ENCODE measurements around the gene SREK1. TPM values are rescaled to one million over a fixed set of nuclear protein-coding genes. Genes with fewer than 3 reads are reported as not detected.
"Not testable (repeated sequence)": the region's sequence is repeated elsewhere in the genome, so short reads cannot be mapped to it uniquely, and the experiment has no call there.

The SREK1 gene
- total and polyA plus RNA-seq, 7 donors: 13.4 to 29.8 (median 25.1) TPM

DNA sequence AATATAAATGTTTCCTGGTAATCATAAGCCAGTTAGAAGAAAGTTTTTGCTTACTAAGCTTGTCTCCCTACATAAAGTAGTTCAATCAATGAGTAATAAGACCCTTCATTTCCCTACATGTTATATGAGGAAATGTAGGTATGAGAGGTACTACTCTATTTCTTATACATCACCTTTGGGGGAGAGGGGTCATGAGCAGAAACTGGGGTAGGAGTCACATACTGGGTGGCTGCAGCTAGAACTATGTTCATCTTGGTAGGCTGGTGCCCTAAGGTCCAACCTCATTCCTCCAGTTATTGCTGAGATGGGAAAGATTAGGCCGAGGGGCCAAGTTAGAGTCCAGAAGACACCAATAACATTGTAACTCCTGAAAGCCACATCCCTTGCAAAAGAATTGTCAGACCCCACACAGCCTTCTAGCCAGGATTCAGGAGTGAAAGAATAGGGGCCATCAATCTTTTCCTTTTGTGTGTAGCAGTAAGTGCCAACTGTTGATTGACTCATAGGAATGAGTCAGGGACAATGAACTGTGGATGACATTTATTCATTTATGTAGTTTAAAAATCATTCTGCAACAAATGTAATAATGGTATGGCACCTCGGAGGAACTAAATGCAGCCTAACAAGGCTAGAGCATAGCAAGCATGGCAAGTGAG, 21.6 kb upstream of the SREK1 start:
- H3K4me3 ChIP-seq: no peak overlapping the region
- no peak overlapping the region for H3K27ac ChIP-seq
- peaks cover 0 to 3% (median 0%) of the 10 kb centered on the region in 3 donors for H3K27me3 ChIP-seq (ENCODE audit: insufficient read depth in 3 of 3, low read length in 2 of 3)
- no peaks in the 10 kb centered on the region for H3K4me1 ChIP-seq
- ATAC-seq (no peak), DNase-seq (no peak)
- TF ChIP-seq, protein P1, sequence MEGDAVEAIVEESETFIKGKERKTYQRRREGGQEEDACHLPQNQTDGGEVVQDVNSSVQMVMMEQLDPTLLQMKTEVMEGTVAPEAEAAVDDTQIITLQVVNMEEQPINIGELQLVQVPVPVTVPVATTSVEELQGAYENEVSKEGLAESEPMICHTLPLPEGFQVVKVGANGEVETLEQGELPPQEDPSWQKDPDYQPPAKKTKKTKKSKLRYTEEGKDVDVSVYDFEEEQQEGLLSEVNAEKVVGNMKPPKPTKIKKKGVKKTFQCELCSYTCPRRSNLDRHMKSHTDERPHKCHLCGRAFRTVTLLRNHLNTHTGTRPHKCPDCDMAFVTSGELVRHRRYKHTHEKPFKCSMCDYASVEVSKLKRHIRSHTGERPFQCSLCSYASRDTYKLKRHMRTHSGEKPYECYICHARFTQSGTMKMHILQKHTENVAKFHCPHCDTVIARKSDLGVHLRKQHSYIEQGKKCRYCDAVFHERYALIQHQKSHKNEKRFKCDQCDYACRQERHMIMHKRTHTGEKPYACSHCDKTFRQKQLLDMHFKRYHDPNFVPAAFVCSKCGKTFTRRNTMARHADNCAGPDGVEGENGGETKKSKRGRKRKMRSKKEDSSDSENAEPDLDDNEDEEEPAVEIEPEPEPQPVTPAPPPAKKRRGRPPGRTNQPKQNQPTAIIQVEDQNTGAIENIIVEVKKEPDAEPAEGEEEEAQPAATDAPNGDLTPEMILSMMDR (IDR thresholded peaks at IDR 0.05): no peak
- intact Hi-C loops (cut with DNase I): no loop called here
- WGBS, 3 donors: 91 to 94% (median 91%) methylated on average over 2 of the region's 2 CpGs
- no peaks in the 10 kb centered on the region for H3K9me3 ChIP-seq
- no peaks in the 10 kb centered on the region for H3K36me3 ChIP-seq (ENCODE audit: insufficient read depth in 1 of 2, low read depth in 1 of 2)

DNA sequence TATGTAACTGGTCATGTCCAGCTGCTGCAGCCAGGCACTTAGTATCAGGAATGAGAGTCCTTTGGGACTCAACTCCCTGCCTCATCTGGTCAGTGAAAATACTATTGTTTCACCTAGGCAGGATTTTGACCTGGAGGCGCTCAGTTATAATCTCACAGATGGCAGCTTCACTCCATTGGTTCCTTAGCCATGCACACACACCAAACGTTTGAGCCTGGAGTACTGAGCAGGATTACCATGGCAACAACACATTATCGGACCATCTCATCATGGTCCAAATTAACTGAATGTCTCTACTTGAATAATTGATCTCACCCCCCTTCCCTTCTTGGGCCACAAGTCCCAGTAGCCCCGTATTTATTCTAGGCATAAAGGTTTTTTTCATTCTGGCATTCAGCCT, 15.0 kb upstream of the SREK1 start:
- H3K4me1 ChIP-seq: peaks cover 1% of the 10 kb centered on the region
- no peaks in the 10 kb centered on the region for H3K36me3 ChIP-seq (ENCODE audit: insufficient read depth in 1 of 2, low read depth in 1 of 2)
- TF ChIP-seq, protein P1 (IDR thresholded peaks at IDR 0.05): no peak
- no peak for ATAC-seq
- intact Hi-C loops (cut with DNase I): no loop called here
- H3K27ac ChIP-seq: no peak overlapping the region
- no peak overlapping the region for H3K4me3 ChIP-seq
- H3K27me3 ChIP-seq (ENCODE audit: insufficient read depth in 3 of 3, low read length in 2 of 3): no peaks in the 10 kb centered on the region
- 77 to 78% (median 78%) methylated on average over 4 of the region's 4 CpGs for WGBS, 3 donors
- no peaks in the 10 kb centered on the region for H3K9me3 ChIP-seq
- DNase-seq: no peak

DNA sequence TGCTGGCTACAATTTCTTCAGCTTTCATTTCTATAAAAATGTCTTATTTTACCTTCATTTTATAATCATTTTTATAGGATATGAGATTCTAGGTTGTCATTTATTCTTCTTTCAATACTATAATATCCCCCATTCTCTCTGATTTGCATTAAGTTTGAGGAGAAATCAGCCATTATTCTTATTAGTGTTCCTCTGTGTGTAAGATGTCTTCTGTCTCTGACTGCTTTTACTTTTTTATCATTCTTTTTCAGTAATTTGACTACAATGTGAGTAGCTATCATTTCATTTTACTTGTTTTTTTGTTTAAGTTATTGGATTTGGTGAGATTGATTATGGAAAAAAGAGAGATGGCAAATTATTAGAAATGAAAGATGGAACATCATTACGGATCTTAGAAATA, 13.6 kb upstream of the SREK1 start:
- intact Hi-C loops (cut with DNase I): no loop called here
- ATAC-seq (no peak), DNase-seq (no peak)
- H3K27ac ChIP-seq: no peak overlapping the region
- no peaks in the 10 kb centered on the region for H3K27me3 ChIP-seq (ENCODE audit: insufficient read depth in 3 of 3, low read length in 2 of 3)
- no peaks in the 10 kb centered on the region for H3K9me3 ChIP-seq
- no peaks in the 10 kb centered on the region for H3K36me3 ChIP-seq (ENCODE audit: insufficient read depth in 1 of 2, low read depth in 1 of 2)
- WGBS, 3 donors: 88 to 96% (median 94%) methylated on average over 1 of the region's 1 CpG
- no peak overlapping the region for H3K4me3 ChIP-seq
- TF ChIP-seq, protein P1 (IDR thresholded peaks at IDR 0.05): no peak
- peaks cover 7% of the 10 kb centered on the region for H3K4me1 ChIP-seq

DNA sequence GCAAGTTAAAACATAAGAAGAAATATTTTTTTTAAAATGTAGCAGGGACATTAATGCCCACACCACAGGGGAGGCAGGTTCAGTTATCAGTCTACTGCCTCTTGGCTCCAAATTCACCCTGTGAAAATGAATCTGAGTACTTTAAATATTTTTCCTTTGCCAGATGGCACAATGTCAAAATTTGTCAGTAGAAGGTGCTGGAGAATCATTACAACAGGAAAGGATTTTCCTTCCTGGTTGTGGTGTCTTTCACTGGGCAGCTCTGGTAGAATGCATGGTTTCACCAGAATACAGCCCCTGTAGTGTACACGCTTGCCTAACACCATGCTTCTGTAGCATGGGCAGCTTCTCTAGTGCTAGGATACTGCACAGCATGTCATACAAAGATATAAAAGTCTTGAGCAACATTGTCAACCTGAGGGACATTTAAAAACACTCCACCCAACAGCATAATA, 9.7 kb upstream of the SREK1 start:
- Histone ChIP-seq H3K27ac (no peak overlapping the region), H3K4me1 (peaks cover 7% of the 10 kb centered on the region), H3K36me3 (ENCODE audit: insufficient read depth in 1 of 2, low read depth in 1 of 2) (no peaks in the 10 kb centered on the region), H3K4me3 (no peak overlapping the region), H3K9me3 (no peaks in the 10 kb centered on the region), H3K27me3 (ENCODE audit: insufficient read depth in 3 of 3, low read length in 2 of 3) (no peaks in the 10 kb centered on the region)
- TF ChIP-seq, protein P1 (IDR thresholded peaks at IDR 0.05): no peak
- 63 to 77% (median 75%) methylated on average over 1 of the region's 1 CpG for WGBS, 3 donors
- peak in 2 of 4 donors; percentile 21 to 41 for ATAC-seq
- intact Hi-C loops (cut with DNase I): no loop called here
- no peak for DNase-seq

DNA sequence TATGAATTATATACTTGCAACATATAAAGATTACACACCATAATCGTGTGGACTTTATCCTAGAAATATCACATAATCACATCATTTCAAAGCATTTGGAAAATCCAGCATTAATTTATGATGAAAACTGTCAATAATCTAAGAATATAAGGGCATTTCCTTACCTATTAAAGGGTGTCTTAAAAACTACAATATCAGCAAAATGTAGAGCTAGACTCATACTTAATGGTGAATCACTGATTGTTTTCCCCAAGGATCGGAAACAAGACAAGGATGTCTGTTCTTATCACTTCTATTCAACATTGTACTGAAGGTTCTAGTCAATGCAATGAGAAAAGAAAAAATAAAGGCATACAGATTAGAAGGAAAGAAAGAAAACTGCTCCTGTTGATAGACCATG, 8.0 kb upstream of the SREK1 start:
- DNase-seq: no peak
- Histone ChIP-seq H3K27me3 (ENCODE audit: insufficient read depth in 3 of 3, low read length in 2 of 3) (no peaks in the 10 kb centered on the region), H3K36me3 (ENCODE audit: insufficient read depth in 1 of 2, low read depth in 1 of 2) (no peaks in the 10 kb centered on the region), H3K4me1 (peaks cover 7% of the 10 kb centered on the region), H3K27ac (no peak overlapping the region), H3K9me3 (no peaks in the 10 kb centered on the region), H3K4me3 (no peak overlapping the region)
- no peak for ATAC-seq
- TF ChIP-seq, protein P1 (IDR thresholded peaks at IDR 0.05): no peak
- intact Hi-C loops (cut with DNase I): no loop called here
- WGBS, 3 donors: 90 to 93% (median 91%) methylated on average over 2 of the region's 2 CpGs

DNA sequence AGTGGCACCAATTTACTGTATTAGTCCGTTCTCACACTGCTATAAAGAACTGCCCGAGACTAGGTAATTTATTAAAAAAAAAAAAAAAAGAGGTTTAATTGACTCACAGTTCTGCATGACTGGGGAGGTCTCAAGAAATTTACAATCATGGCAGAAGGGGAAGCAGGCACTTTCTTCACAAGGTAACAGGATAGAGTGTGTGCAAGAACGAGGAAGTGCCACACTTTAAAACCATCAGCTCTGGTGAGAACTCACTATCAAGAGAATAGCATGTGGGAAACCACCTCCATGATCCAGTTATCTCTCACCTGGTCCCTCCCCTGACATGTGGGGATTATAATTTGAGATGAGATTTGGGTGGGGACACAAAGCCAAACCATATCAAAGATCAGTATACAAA, 7.2 kb upstream of the SREK1 start:
- DNase-seq; H3K27me3 ChIP-seq (ENCODE audit: insufficient read depth in 3 of 3, low read length in 2 of 3); H3K9me3 ChIP-seq; H3K27ac ChIP-seq; intact Hi-C loops (cut with DNase I); H3K4me1 ChIP-seq; H3K4me3 ChIP-seq; ATAC-seq; H3K36me3 ChIP-seq (ENCODE audit: insufficient read depth in 1 of 2, low read depth in 1 of 2): not testable (repeated sequence)
- 78 to 92% (median 85%) methylated on average over 3 of the region's 3 CpGs for WGBS, 3 donors

Measured in psoas muscle (tissue), 8 donors.